T-helper 1 cell (primary cell): ENCODE data around the gene SDHAF3.
"Not testable (repeated sequence)": the region's sequence is repeated elsewhere in the genome, so short reads cannot be mapped to it uniquely, and the experiment has no call there.

Source experiments
- DNase-seq, 5 donors: peaks; one replicate each; pipeline ENCODE4 v3.0.0-alpha.2; 2012 to 2020
- total RNA-seq, 4 donors: gene quantifications; one replicate each; lab custom pipeline; 2026; lab: John Stamatoyannopoulos, UW

The SDHAF3 gene
- total RNA-seq, result 2.9 to 6.7 (median 5.0) reads per million in 4 donors

GRCh38 chr7:97117372-97118188 is at the start of gene SDHAF3:
Gene SDHAF3, plus strand, starts transcription at chr7:97117698. Its CDS starts 26 bp downstream, at chr7:97117724.
- DNase-seq, result peak; percentile 94 to 99 (median 96)

- DNase-seq, result not testable (repeated sequence)
Measured at GRCh38 chr7:97072025-97072424, 45.5 kb upstream of the SDHAF3 start.

GRCh38 chr7:97075928-97076327 is 41.6 kb upstream of the SDHAF3 start:
- DNase-seq, result no peak

GRCh38 chr7:97078023-97078969 is 39.2 kb upstream of the SDHAF3 start:
- no peak for DNase-seq

- DNase-seq, result no peak
Measured at GRCh38 chr7:97079300-97079699, 38.2 kb upstream of the SDHAF3 start.

- DNase-seq, result no peak
Measured at GRCh38 chr7:97081521-97082300, 35.8 kb upstream of the SDHAF3 start.

- DNase-seq, result no peak
Measured at GRCh38 chr7:97088364-97088763, 29.1 kb upstream of the SDHAF3 start.

- DNase-seq, result no peak
Measured at GRCh38 chr7:97089771-97090170, 27.7 kb upstream of the SDHAF3 start.

- no peak for DNase-seq
Measured at GRCh38 chr7:97090761-97091353, 26.6 kb upstream of the SDHAF3 start.

- DNase-seq, result no peak
Measured at GRCh38 chr7:97094284-97094930, 23.1 kb upstream of the SDHAF3 start.

- no peak for DNase-seq
Measured at GRCh38 chr7:97096037-97096436, 21.5 kb upstream of the SDHAF3 start.

GRCh38 chr7:97096661-97097060 is 20.8 kb upstream of the SDHAF3 start:
- no peak for DNase-seq

- peak; percentile 34 to 52 (median 43) for DNase-seq
Measured at GRCh38 chr7:97104719-97105238, 12.7 kb upstream of the SDHAF3 start.

- DNase-seq, result no peak
Measured at GRCh38 chr7:97107192-97107800, 10.2 kb upstream of the SDHAF3 start.

- DNase-seq, result no peak
Measured at GRCh38 chr7:97116308-97116707, 1.2 kb upstream of the SDHAF3 start.

- no peak for DNase-seq
Measured at GRCh38 chr7:97117035-97117371, 495 bp upstream of the SDHAF3 start.

- DNase-seq, result no peak
Measured at GRCh38 chr7:97118306-97118917, 914 bp downstream of the SDHAF3 start.

- no peak for DNase-seq
Measured at GRCh38 chr7:97119747-97120146, 2.2 kb downstream of the SDHAF3 start.

- no peak for DNase-seq
Measured at GRCh38 chr7:97120713-97121457, 3.4 kb downstream of the SDHAF3 start.

GRCh38 chr7:97123115-97123514 is 5.6 kb downstream of the SDHAF3 start:
- not testable (repeated sequence) for DNase-seq
